Measurements from ENCODE around the gene PCBP3.

GRCh38 chr21:45787371-45787770 lies 143.8 kb downstream of the PCBP3 start:
- TF ChIP-seq ZNF274 (IDR thresholded peaks at IDR 0.05; ENCODE audit: low read depth, low read length) (no peak), YY1 (IDR thresholded peaks at IDR 0.05; ENCODE audit: insufficient read depth, insufficient read length) (no peak), SUZ12 (IDR thresholded peaks at IDR 0.05; ENCODE audit: extremely low read depth, insufficient read depth, insufficient read length) (no peak)
